ENCODE measurements around the gene TIGD7. TPM values are rescaled to one million over a fixed set of nuclear protein-coding genes. Genes with fewer than 3 reads are reported as not detected.

TIGD7 gene
- total RNA-seq, 1 experiment from 2014 or later, result 0.49 TPM

DNA sequence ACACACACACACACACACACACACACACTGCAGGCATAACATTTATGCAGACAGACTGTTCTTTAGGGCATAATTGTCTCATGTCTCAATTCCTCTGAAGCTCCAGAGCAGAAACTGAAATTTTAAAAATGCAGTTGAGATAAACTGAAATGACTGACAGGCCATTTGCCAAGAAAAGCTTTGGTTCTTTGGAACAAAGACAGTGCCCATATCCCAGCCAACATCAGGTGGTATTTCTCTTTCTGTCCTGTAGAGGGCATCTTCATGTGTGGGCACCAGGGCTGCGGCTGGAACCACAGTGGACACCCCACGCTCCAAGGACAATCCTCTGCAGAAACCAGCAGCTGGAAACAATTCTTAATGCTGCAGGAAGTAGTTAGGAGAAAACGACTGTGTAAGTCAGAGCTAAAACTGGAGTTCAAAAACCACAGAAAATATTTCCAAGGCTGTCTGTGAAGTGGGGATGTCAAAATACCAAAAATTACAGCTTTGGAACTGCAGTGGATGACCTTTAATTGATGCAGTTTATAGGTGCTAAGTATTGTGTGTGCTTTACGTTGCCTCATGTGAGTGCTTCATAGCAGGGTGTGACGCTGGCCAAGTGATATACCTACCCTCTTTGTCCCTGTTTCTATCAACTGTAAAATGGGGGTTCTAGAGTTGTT lies 38.2 kb downstream of the TIGD7 start:
- H3K27ac ChIP-seq (ENCODE audit: low read depth, low read length), result no peak overlapping the region
- H3K9ac ChIP-seq (ENCODE audit: low read length), result no peak overlapping the region
- H3K36me3 ChIP-seq (ENCODE audit: control insufficient read depth in 1 of 2, insufficient read depth in 2 of 2, low read length in 2 of 2), result no peaks in the 10 kb centered on the region
- H3K79me2 ChIP-seq (ENCODE audit: insufficient read depth, low read length), result no peaks in the 10 kb centered on the region
- ChIA-PET RAD21 (ENCODE audit: low non-redundant PET in 1 of 2, low total read pairs in 2 of 2, uncharacterized antibody in 2 of 2, unreplicated experiment in 2 of 2) (interaction anchor here in 1 of 2 experiments (0.6 to 0.7 kb wide), 2 partner anchors 177 to 248 kb away, joined by 3 read pairs; no protein-coding TSS in a partner anchor), POLR2A (interaction anchor here (0.6 to 1.7 kb wide), 3 partner anchors 9 to 150 kb away, joined by 3 to 7 read pairs (median 4); partner anchors contain the start of gene ZNF263), CTCF (interaction anchor here (0.7 to 1.9 kb wide), 6 partner anchors 10 to 245 kb away, joined by 3 to 15 read pairs (median 4); partner anchors contain the start of genes NAA60, ZNF174, ZNF263 and ZSCAN32)
- no peaks in the 10 kb centered on the region for H3K9me2 ChIP-seq (ENCODE audit: insufficient read depth)
- no peak overlapping the region for H3K4me2 ChIP-seq (ENCODE audit: low read length)
- TF ChIP-seq TCF7L2 (IDR thresholded peaks at IDR 0.05; ENCODE audit: borderline replicate concordance, extremely low read depth, insufficient read depth, insufficient read length) (no peak), REST (IDR thresholded peaks at IDR 0.05; ENCODE audit: low read depth) (no peak), RAD21 (IDR thresholded peaks at IDR 0.05; ENCODE audit: low read depth) (peak; percentile 54; the same call in 1 of the 2 replicates), FOSL1 (IDR thresholded peaks at IDR 0.05; ENCODE audit: low read depth) (no peak), ZFX (IDR thresholded peaks at IDR 0.05) (no peak), CBX3 (IDR thresholded peaks at IDR 0.05; ENCODE audit: low read depth) (0 out of 2 replicates have a peak, but pooled peaks have one; percentile 33), YY1 (IDR thresholded peaks at IDR 0.05; ENCODE audit: extremely low read depth, insufficient replicate concordance, low read depth, low read length) (no peak), CTCF (IDR thresholded peaks at IDR 0.05 in 2 of 3, conservative IDR thresholded peaks at IDR 0.05 in 1 of 3; ENCODE audit: borderline replicate concordance in 1 of 3, insufficient read depth in 1 of 3, low read depth in 2 of 3, low read length in 2 of 3) (peak; percentile 26 to 73 (median 72); a peak in 5 of 6 replicates), POLR2A (IDR thresholded peaks at IDR 0.05; ENCODE audit: borderline replicate concordance, extremely low read depth, insufficient read depth, insufficient read length) (no peak)
- no peak for ATAC-seq
- DNase-seq (ENCODE audit: low read depth, low spot score), result peak; percentile 29
- H3K4me3 ChIP-seq (replicated peaks in 1 of 2; ENCODE audit: low read depth in 1 of 2, low read length in 2 of 2), result no peak overlapping the region
- no peaks in the 10 kb centered on the region for H4K20me1 ChIP-seq (ENCODE audit: insufficient read depth)
- BruUV-seq (replicated peaks), result no TSS peak
- no peaks in the 10 kb centered on the region; a peak in 1 of 4 replicates for H3K9me3 ChIP-seq (ENCODE audit: control insufficient read depth in 1 of 2, insufficient read depth in 1 of 2, low read depth in 1 of 2, low read length in 2 of 2)
- intact Hi-C loops (cut with micrococcal nuclease), result loop anchor here (10.0 kb wide), 1 partner anchor 178 kb away; the partner anchor contains the start of genes NAA60 and ZNF597
- peaks cover 14 to 28% of the 10 kb centered on the region in 2 experiments for H3K4me1 ChIP-seq (ENCODE audit: control insufficient read depth in 1 of 2, insufficient read depth in 2 of 2, low read length in 2 of 2)
- no peak overlapping the region for H2AFZ ChIP-seq (ENCODE audit: low read depth, low read length, poor library complexity, severe bottlenecking)
- no peaks in the 10 kb centered on the region for H3K27me3 ChIP-seq (ENCODE audit: insufficient read depth, low read length)

Measured in HCT116 (cell line).